GM20431 (cell line): Measurements from ENCODE around the gene CHRFAM7A.
"Not testable (repeated sequence)": the region's sequence is repeated elsewhere in the genome, so short reads cannot be mapped to it uniquely, and the experiment has no call there.

Source experiments
- in situ Hi-C: fragments of 300-500 bp; cut with MseI, MboI; formaldehyde crosslinking; loops from one replicate; pipeline ENCODE4 v1.15.0; 2020; ENCODE audit warnings: low sequenced_read_pairs; ENCODE audit not compliant: unreplicated experiment

CHRFAM7A gene

GRCh38 chr15:30334152-30334551 lies 59.2 kb downstream of the CHRFAM7A start:
- in situ Hi-C loops: not testable (repeated sequence)

DNA sequence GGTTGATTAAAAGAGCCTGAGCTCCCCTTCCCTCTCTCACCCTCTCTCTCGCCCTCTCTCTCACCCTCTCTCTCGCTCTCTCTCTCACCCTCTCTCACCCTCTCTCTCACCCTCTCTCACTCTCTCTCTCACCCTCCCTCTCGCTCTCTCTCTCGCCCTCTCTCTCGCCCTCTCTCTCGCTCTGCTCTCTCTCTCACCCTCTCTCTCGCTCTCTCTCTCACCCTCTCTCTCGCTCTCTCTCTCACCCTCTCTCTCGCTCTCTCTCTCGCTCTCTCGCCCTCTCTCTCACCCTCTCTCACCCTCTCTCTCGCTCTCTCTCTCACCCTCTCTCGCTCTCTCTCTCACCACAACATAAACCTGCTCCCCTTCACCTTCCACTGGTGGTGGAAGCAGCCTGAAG lies 67.2 kb downstream of the CHRFAM7A start:
- in situ Hi-C loops: not testable (repeated sequence)

- in situ Hi-C loops: not testable (repeated sequence)
These were observed 72.3 kb downstream of the CHRFAM7A start for GRCh38 chr15:30321063-30321462.

DNA sequence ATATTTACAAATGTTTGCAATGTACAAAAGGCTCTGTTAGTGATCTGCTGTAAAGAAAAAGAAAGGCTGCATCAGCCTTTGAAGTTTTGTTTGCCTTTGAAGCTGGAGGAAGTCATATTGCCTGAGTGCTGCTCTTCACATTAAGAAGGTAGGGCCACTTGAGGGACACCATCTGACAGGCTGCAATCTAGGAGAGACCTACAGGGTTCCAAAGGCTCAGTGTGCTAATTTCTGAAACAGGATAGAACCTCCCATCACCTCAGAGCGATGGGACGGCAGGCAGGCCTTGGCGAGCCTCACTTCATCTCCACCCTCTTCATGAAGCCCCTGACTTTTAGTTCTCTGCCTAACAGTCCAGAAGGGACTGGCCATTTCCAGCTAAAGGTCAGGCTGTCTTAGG lies 77.6 kb downstream of the CHRFAM7A start:
- in situ Hi-C loops: not testable (repeated sequence)

DNA sequence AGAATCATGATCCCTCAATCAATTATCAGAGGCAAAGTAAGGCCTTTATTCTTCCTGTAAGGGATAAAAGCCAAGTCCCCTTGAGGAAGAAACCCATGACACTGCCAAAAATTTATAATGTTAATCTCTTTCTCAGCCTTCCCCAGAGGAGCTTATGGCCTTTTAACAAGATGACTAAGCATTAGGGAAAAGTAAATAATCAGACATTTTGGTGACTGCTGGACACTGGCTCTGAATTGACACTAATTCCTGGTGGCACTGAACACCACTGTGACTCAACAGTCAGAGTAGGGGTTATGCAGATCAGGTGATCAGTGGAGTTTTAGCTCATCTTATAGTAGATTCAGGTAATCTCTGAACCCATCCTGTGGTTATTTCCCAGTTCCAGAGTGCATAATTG lies 82.8 kb downstream of the CHRFAM7A start:
- in situ Hi-C loops: not testable (repeated sequence)
